Heart left ventricle (tissue), 16 donors: ENCODE results near the gene GNB1. TPM values are rescaled to one million over a fixed set of nuclear protein-coding genes. Genes with fewer than 3 reads are reported as not detected.

Experiments used
- ATAC-seq, 4 donors: fragments of 200-7000 bp; cut with Tn5 transposase; one replicate each; pipeline ENCODE4 v1.9.1; 2020 to 2022; ENCODE audit warnings: moderate library complexity in 4 of 4, mild to moderate bottlenecking in 3 of 4, moderate number of reproducible peaks in 1 of 4
- DNase-seq, 5 donors: peaks; one replicate each; pipeline ENCODE4 v3.0.0-alpha.2; 2020
- H3K27ac ChIP-seq, 12 donors: fragments of 200-600 bp; sonication (generic) in 4 of 12; one replicate each; pipeline versions ENCODE4 v1.5.0 to v1.8.0; 2016 to 2022; ENCODE audit warnings: mild to moderate bottlenecking in 2 of 12
- H3K27me3 ChIP-seq, 9 donors: fragments of 200-600 bp; sonication (generic) in 2 of 9; one replicate each; pipeline versions ENCODE4 v1.5.1 to v1.8.0; 2016 to 2022; ENCODE audit warnings: mild to moderate bottlenecking in 3 of 9
- H3K36me3 ChIP-seq, 9 donors: fragments of 200-600 bp; sonication (generic) in 2 of 9; one replicate each; pipeline versions ENCODE4 v1.5.0 to v1.8.0; 2018 to 2022; ENCODE audit warnings: mild to moderate bottlenecking in 2 of 9
- H3K4me1 ChIP-seq, 12 donors: fragments of 200-600 bp; sonication (generic) in 4 of 12; one replicate each; pipeline versions ENCODE4 v1.5.0 to v1.8.0; 2016 to 2022; ENCODE audit warnings: mild to moderate bottlenecking in 3 of 12
- H3K4me3 ChIP-seq, 12 donors: fragments of 200-600 bp; sonication (generic) in 4 of 12; one replicate each; pipeline versions ENCODE4 v1.5.0 to v1.8.0; 2017 to 2022; ENCODE audit warnings: mild to moderate bottlenecking in 9 of 12, moderate library complexity in 4 of 12
- H3K9me3 ChIP-seq, 12 donors: fragments of 200-600 bp; sonication (generic) in 4 of 12; one replicate each; pipeline versions ENCODE4 v1.5.0 to v1.8.0; 2016 to 2022; ENCODE audit warnings: mild to moderate bottlenecking in 1 of 12
- POLR2A ChIP-seq, 2 donors: fragments of 450-650 bp; IDR thresholded peaks; one replicate each; pipeline ENCODE4 v1.6.1; 2017; ENCODE audit warnings: antibody characterized with exemption in 2 of 2, mild to moderate bottlenecking in 2 of 2, moderate library complexity in 2 of 2
- WGBS, 4 donors: extraction: QIAGEN DNeasy Blood & Tissue Kit in 2 of 4; methylation state at CpG; one replicate each; pipeline versions ENCODE4 v1.1.5 to v1.1.7; 2013 to 2018; 5-methylcytosine and 5-hydroxymethylcytosine counted together
- intact Hi-C, 10 donors: fragments of 100-400 bp; cut with DNase I; formaldehyde crosslinking; loops; one replicate each; pipeline versions ENCODE4 v1.11.1 to v1.14.2; 2022
- polyA plus RNA-seq, 2 donors: library from polyadenylated mRNA; stranded (reverse); fragments of 200-250 nt; gene quantifications; one replicate each; pipeline ENCODE4 v1.2.3, GENCODE V29; 2013
- total RNA-seq, 9 donors: library from RNA; depleted of rRNA in 2 of 9; stranded (reverse); fragments of >200 nt in 2 of 9; fragmentation: NEBNext Ultra II Directional in 3 of 9; extraction: Animal tissue kit (Norgen Biotek cat#: 25700) in 3 of 9; gene quantifications; one replicate each; pipeline versions ENCODE4 v1.1.0 to v1.2.4, GENCODE V29; 2016 to 2023
- TF ChIP-seq, protein P1 (sequence below), 12 donors: fragments of 200-600 bp; sonication (generic) in 4 of 12; IDR thresholded peaks; one replicate each; pipeline versions ENCODE4 v1.5.0 to v1.8.0; 2018 to 2022; ENCODE audit warnings: antibody characterized with exemption in 12 of 12, mild to moderate bottlenecking in 5 of 12
- donor health status: ischemic (EF 13 %, LVEDD 7.1; RV severe dilation, severe dysfunction).
- donor health status: healthy with polysubstance abuse.
- donor health status: DM: no; HTN: yes; CAD: no.
- donor health status: DM: no; HTN: no; CAD: no.
- donor health status: ischemic (EF 25% LVEDD 6.9; RV normal size, moderate dysfunction).
- donor health status: ischemic (EF 25% LVEDD 5.7; RV mildly dilated, moderate dysfunction).
- donor health status: healthy.
- donor health status: DM: yes; HTN: yes; CAD: no.
- donor health status: ischemic (EF 35%, LVEDD 5.7; RV mildly dilated, moderate dysfunction).
- donor health status: nonischemic (EF 11% LVEDD 7.7; RV severe dilation, severe dysfunction).
- donor health status: DM: yes; HTN: yes; CAD: no.
- donor health status: PGD.
- donor health status: ischemic (EF 29% LVEDD 5.4; RV normal size, mild dysfunction).
- donor health status: nonischemic (EF 23%, LVEDD 6.1; RV moderate dilation, normal function).

Gene GNB1
- total and polyA plus RNA-seq, 11 donors = 52.9 to 275 (median 172) TPM

DNA sequence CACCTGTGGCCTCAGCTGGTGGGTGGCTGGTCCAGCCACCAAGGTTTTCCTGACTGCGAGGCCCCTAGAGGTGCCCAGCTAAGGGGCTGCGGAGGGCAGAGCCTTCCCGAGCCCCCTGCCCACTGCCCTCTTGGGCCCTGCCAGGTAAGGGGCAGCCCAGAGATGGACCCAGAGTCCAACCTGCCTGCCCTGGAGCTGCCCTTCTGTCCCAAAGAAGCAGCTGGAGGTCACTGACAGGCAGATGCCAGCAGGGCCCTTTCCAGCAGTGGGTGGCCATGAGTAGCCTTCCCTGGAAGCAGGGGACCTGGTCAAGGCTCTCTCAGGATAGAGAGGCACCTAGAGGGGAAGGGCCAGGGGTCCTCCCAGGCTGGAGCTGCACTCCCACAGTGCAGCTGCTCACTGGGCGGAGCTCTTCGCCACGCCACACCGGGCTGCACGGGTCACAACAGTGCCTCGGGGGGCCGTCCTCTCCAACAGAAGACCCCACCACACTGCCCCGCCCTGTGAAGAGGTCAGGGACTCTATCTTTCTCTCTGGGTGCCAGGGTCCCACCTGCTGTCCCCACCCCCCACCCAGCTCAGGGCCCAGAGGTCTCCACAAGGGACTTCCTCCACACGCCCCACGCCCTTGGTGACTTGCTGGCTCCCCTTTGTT lies 10.9 kb upstream of the GNB1 start:
- ATAC-seq (no peak), DNase-seq (peak in 1 of 5 donors; percentile 60)
- Histone ChIP-seq H3K9me3 (no peaks in the 10 kb centered on the region), H3K4me3 (no peak overlapping the region), H3K27me3 (no peaks in the 10 kb centered on the region), H3K27ac (no peak overlapping the region), H3K36me3 (no peaks in the 10 kb centered on the region), H3K4me1 (peaks cover 0 to 11% (median 4%) of the 10 kb centered on the region in 12 donors)
- intact Hi-C loops = loop anchor here in 3 of 10 donors (5.0 to 10.0 kb wide), 3 partner anchors 109 to 207 kb away; partner anchors contain the start of gene SLC35E2B (in 1 of the 3)
- WGBS, 4 donors = 82 to 98% (median 87%) methylated on average over 5 to 13 of the region's 13 CpGs
- no peak for TF ChIP-seq POLR2A (IDR thresholded peaks at IDR 0.05)
- TF ChIP-seq, protein P1, sequence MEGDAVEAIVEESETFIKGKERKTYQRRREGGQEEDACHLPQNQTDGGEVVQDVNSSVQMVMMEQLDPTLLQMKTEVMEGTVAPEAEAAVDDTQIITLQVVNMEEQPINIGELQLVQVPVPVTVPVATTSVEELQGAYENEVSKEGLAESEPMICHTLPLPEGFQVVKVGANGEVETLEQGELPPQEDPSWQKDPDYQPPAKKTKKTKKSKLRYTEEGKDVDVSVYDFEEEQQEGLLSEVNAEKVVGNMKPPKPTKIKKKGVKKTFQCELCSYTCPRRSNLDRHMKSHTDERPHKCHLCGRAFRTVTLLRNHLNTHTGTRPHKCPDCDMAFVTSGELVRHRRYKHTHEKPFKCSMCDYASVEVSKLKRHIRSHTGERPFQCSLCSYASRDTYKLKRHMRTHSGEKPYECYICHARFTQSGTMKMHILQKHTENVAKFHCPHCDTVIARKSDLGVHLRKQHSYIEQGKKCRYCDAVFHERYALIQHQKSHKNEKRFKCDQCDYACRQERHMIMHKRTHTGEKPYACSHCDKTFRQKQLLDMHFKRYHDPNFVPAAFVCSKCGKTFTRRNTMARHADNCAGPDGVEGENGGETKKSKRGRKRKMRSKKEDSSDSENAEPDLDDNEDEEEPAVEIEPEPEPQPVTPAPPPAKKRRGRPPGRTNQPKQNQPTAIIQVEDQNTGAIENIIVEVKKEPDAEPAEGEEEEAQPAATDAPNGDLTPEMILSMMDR (IDR thresholded peaks at IDR 0.05) = no peak

DNA sequence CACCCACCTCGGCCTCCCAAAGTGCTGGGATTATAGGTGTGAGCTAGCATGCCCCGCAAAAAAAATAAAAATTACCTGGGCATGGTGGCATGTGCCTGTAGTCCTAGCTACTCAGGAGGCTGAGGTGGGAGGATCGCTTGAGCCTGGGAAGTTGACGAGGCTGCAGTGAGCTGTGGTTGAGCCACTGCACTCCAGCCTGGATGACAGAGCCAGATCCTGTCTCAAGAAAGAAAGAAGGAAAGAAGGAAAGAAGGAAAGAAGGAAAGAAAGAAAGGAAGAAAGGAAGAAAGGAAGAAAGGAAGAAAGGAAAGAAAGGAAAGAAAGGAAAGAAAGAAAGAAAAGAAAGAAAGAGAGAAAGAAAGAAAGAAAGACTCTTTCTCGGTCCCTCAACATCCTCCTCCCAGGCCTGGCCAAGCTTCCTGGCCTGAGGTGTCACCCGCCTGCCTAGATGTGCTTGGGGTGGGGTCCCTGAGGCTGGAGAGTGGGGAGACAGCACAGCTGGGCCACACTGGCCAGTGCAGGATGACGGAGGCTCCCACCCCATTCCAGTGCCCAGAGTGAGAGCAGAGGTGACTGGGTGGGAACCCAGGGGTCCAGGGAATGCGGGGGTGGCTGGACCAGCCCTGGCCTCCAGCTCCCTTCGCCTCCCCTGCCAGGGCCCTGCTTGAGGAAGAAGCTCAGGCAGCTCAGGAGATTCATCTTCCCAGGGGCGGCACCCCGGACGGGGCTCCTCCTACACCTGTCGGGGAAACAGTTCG lies 10.2 kb upstream of the GNB1 start:
- DNase-seq (peak in 1 of 5 donors; percentile 4), ATAC-seq (no peak)
- WGBS, 4 donors = 77 to 90% (median 82%) methylated on average over 14 of the region's 14 CpGs
- Histone ChIP-seq H3K4me3 (no peak overlapping the region), H3K36me3 (no peaks in the 10 kb centered on the region), H3K9me3 (no peaks in the 10 kb centered on the region), H3K4me1 (peaks cover 0 to 5% (median 2%) of the 10 kb centered on the region in 12 donors), H3K27me3 (no peaks in the 10 kb centered on the region), H3K27ac (no peak overlapping the region)
- intact Hi-C loops = loop anchor here in 3 of 10 donors (5.0 to 10.0 kb wide), 3 partner anchors 109 to 206 kb away; partner anchors contain the start of gene SLC35E2B (in 1 of the 3)
- TF ChIP-seq, protein P1 (IDR thresholded peaks at IDR 0.05) = no peak
- TF ChIP-seq POLR2A (IDR thresholded peaks at IDR 0.05) = no peak

DNA sequence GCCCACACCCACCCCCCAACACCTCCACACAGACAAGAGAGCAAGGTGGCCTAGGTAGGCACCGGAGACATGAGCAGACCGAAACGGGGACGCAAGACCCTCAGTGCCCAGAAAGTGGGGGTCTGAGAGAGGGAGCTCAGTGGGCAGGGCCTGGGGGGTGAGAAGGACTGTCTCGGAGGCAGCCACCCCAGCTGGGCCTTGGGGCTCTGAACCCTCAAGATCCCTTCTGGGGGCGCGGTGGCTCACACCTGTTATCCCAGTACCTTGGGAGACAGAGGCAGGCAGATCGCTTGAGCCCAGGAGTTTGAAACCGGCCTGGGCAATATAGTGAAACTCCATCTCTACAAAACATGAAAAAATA lies 9.1 kb upstream of the GNB1 start:
- no peaks in the 10 kb centered on the region for H3K9me3 ChIP-seq
- H3K27me3 ChIP-seq = peaks cover 0 to 4% (median 0%) of the 10 kb centered on the region in 9 donors
- peaks cover 0 to 7% (median 4%) of the 10 kb centered on the region in 12 donors for H3K4me1 ChIP-seq
- intact Hi-C loops = loop anchor here in 6 of 10 donors (5.0 to 10.0 kb wide), 7 partner anchors 55 to 205 kb away; partner anchors contain the start of genes NADK (in 2 of the 6) and SLC35E2B (in 1 of the 6)
- no peak overlapping the region for H3K4me3 ChIP-seq
- no peak for ATAC-seq
- peak in 1 of 5 donors; percentile 49 for DNase-seq
- no peaks in the 10 kb centered on the region for H3K36me3 ChIP-seq
- WGBS, 4 donors = 84 to 96% (median 92%) methylated on average over 9 of the region's 9 CpGs
- TF ChIP-seq, protein P1 (IDR thresholded peaks at IDR 0.05) = no peak
- no peak for TF ChIP-seq POLR2A (IDR thresholded peaks at IDR 0.05)
- no peak overlapping the region for H3K27ac ChIP-seq
